Ishikawa (cell line): ENCODE results near the gene PDE6A.

Source experiments
- EP300 ChIP-seq: IDR thresholded peaks from 2 replicates; pipeline ENCODE4 v1.6.1; 2012; ENCODE audit warnings: borderline replicate concordance
- TAF1 ChIP-seq: IDR thresholded peaks from 2 replicates; pipeline ENCODE4 v1.6.1; 2012; ENCODE audit warnings: low read depth, mild to moderate bottlenecking
- YY1 ChIP-seq: IDR thresholded peaks from 2 replicates; pipeline ENCODE4 v1.6.1; 2012; ENCODE audit warnings: low read depth
- ZBTB7A ChIP-seq: IDR thresholded peaks from 2 replicates; pipeline ENCODE4 v1.6.1; 2012; ENCODE audit warnings: low read depth
- TF ChIP-seq, protein P1 (sequence below): IDR thresholded peaks from 2 replicates; pipeline ENCODE4 v1.6.1; 2012
- TF ChIP-seq, protein P2 (sequence below): IDR thresholded peaks from 2 replicates; pipeline ENCODE4 v1.6.1; 2012; ENCODE audit warnings: low read depth, mild to moderate bottlenecking

DNA sequence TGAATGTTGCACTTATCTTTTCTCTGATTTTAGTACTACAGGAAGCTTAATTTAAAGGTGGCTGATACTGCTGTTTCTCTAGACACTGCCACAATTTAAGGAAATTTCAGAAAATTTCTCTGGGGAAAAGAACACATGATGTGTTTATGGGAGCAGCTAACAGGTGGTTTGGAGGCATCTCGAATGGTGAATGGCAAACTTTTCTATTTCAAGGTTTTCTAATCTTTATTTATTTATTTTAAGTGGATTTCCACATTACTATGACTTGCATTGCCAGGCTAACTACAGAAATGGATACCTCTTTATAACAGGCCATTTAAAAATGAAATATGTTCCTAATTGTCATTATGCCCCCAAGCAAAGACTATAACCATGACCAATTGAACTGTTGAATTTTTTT is 50.4 kb downstream of the PDE6A start:
- TF ChIP-seq ZBTB7A (no peak), TAF1 (no peak), EP300 (no peak), YY1 (no peak)
- TF ChIP-seq, protein P1, sequence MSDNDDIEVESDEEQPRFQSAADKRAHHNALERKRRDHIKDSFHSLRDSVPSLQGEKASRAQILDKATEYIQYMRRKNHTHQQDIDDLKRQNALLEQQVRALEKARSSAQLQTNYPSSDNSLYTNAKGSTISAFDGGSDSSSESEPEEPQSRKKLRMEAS, result no peak
- TF ChIP-seq, protein P2, sequence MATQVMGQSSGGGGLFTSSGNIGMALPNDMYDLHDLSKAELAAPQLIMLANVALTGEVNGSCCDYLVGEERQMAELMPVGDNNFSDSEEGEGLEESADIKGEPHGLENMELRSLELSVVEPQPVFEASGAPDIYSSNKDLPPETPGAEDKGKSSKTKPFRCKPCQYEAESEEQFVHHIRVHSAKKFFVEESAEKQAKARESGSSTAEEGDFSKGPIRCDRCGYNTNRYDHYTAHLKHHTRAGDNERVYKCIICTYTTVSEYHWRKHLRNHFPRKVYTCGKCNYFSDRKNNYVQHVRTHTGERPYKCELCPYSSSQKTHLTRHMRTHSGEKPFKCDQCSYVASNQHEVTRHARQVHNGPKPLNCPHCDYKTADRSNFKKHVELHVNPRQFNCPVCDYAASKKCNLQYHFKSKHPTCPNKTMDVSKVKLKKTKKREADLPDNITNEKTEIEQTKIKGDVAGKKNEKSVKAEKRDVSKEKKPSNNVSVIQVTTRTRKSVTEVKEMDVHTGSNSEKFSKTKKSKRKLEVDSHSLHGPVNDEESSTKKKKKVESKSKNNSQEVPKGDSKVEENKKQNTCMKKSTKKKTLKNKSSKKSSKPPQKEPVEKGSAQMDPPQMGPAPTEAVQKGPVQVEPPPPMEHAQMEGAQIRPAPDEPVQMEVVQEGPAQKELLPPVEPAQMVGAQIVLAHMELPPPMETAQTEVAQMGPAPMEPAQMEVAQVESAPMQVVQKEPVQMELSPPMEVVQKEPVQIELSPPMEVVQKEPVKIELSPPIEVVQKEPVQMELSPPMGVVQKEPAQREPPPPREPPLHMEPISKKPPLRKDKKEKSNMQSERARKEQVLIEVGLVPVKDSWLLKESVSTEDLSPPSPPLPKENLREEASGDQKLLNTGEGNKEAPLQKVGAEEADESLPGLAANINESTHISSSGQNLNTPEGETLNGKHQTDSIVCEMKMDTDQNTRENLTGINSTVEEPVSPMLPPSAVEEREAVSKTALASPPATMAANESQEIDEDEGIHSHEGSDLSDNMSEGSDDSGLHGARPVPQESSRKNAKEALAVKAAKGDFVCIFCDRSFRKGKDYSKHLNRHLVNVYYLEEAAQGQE, result no peak
